LoVo (cell line): ENCODE data around the gene VWA5B1.

ENCODE experiments used
- DNase-seq: peaks from one replicate; pipeline ENCODE4 v3.0.0-alpha.2; 2016; ENCODE audit warnings: low spot score

VWA5B1 gene

DNA sequence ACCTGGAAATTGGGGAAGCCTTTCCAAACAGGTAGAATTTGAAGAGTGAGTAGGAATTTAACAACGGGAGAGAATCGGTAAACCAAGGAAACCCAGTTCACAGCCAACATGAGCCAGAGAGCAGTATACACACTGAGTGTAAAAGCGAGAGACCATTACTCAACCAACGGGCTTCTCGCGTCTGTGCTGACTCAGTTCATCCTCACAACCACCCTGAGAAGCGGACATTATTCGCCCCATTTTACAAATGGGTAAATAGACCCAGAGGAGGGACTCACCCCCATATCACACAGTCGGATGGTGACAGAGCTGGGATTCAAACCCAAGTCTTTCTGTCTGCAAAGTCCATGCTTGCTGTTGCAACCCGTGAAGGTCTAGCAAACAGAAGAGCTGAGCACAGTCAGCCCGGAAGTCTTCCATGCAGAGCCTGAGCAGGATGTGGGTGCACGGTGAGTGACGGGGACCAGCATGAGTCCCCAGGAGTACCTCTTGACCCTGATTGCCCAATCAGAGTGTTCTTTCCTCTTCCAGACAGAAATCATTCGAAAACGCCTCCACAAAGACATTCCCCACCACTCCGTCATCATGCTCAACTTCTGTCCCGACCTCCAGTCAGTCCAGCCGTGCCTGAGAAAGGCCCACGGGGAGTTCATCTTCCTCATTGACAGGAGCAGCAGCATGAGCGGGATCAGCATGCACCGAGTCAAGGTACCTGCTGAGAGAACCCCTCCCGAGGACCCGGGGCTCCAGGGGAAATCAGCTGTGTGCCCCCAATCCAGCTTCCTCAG is 32.3 kb downstream of the VWA5B1 start:
- no peak for DNase-seq

DNA sequence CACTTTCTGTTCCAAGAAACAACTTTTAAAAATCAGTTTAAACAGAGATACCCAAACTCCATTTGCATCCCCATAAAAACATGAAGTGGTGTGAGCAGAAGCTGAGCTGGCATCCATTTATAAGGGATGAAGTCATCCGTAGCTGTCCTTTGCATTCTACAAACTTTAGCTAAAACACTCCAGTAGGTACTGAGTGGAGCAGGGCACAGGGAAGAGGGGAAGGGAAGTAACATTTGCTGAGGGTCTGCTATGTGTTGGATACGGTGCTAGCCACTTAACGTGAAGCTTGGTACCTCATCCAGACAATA is 32.9 kb downstream of the VWA5B1 start:
- DNase-seq, result no peak

DNA sequence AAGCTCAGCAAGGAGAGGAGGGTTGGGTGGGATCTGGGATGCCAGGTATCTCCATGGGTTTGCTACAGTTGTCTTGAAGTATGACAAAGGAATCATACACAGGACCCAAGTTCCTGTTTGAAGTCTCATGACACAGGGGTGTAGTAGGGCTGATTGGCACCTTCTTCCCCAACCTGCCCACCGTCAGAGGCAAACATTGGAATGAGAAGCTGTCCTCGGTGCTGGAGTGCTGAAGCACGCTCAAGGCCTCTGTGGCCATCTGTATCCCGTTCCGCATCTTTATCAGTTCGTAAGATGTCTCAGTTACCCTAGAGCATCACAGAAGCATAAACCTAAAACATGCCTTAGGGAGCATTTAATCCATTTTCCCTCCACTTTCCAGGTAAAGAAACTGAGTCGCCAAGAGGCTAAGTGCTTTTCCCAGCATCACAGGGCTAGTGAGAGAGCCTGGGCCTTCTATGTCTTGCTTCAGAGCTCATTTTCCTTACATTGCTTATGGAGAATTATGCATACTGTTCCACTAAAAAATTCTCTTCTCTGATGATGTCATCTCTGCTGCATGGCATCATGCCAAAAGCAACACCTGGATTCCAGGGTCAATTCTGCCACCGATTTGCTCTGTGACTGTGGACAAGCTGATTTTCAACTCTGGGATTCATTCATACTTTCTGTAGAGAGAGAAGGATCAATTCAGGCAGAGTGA is 34.2 kb downstream of the VWA5B1 start:
- DNase-seq, result no peak

- DNase-seq, result no peak
Measured at GRCh38 chr1:20325407-20325843, 34.8 kb downstream of the VWA5B1 start.

GRCh38 chr1:20325844-20326420 is 35.3 kb downstream of the VWA5B1 start:
- DNase-seq, result no peak

GRCh38 chr1:20327467-20327866 is 36.8 kb downstream of the VWA5B1 start:
- DNase-seq, result no peak

GRCh38 chr1:20328201-20328600 is 37.5 kb downstream of the VWA5B1 start:
- DNase-seq, result no peak

- DNase-seq, result no peak
Measured at GRCh38 chr1:20329793-20330542, 39.3 kb downstream of the VWA5B1 start.

GRCh38 chr1:20334103-20334502 is 43.4 kb downstream of the VWA5B1 start:
- no peak for DNase-seq

DNA sequence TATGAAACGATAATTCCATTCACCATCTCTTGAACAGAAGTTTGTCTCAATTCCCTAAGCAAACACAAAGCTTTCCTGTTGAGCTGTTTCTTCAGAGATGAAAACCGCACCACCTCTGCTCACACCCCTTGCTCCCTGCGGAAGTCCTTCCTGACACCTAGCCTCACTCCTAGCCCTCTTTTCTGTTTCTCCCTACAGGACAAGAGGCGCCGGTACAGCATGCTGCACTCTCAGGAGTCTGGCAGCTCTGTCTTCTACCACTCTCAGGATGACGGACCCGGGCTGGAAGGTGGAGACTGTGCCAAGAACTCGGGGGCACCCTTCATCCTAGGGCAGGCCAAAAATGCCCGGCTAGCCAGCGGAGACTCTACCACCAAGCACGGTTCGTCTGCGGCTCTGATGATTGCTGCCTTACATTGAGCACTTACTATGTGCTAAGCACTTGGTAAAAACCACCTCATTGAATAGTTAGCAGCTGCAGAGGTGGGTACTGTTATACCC is 45.5 kb downstream of the VWA5B1 start:
- DNase-seq, result no peak

DNA sequence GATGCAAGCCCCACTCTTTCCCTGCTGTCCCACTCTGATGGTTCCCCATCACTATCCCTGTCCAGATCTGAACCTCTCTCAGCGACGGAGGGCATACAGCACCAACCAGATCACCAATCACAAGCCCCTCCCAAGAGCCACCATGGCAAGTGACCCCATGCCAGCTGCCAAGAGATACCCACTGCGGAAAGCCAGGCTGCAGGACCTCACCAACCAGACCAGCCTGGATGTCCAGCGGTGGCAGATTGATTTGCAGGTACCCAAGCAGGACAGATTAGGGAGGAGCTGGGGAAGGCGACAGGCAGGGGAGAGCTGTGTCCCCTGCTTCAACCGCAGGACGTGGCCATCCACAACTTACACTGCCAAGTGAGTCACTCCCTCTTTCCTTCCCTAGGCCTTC is 46.9 kb downstream of the VWA5B1 start:
- no peak for DNase-seq

DNA sequence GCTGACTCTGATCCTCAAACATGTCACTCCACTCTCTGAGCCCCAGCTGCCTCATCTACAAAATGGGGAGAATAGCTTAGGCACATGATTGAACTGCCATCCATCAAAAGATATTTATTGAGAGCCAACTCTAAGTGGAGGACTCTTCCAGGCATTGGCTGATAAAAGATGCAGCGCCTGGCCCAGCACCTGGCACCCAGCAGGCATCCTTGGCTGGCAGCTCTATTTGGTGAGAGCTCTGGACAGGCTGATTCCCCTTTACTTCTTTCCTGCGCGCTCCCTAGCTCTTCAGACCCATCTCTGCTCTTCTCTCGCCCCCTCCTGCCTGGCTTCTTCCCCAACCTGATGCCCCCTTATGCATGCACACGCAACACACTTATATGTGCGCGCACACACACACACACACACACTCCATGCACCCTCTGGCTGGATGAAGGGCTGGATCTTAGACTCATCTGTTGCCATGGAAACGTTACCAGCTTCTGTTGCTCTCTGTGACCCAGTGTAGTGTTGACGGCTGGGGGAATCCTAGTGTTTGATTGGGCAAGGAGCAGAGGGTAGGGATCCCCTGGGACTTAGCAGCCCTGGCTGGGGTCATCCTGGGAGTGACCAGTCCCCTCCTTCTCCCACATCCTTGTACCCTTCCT is 49.3 kb downstream of the VWA5B1 start:
- no peak for DNase-seq

- DNase-seq, result no peak
Measured at GRCh38 chr1:20342294-20343148, 51.8 kb downstream of the VWA5B1 start.

GRCh38 chr1:20343149-20343937 is 52.7 kb downstream of the VWA5B1 start:
- DNase-seq, result no peak

DNA sequence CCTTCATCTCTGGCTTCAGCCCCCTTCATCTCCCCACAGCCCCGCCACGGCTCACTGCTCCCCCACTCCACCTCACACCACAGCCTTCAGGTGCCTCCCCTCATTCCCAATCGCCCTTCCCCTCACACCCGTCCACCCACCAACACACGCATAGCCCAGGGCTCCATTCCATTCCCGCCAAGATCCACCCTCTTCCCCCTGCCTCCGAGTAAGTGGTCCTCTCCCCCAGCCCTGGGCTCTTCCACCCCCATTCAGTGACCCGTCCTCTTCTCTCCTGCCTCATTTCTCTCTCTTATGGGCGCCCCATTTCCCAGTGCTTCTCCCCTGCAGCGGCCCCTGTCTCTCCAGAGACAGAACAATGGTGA is 53.2 kb downstream of the VWA5B1 start:
- no peak for DNase-seq

DNA sequence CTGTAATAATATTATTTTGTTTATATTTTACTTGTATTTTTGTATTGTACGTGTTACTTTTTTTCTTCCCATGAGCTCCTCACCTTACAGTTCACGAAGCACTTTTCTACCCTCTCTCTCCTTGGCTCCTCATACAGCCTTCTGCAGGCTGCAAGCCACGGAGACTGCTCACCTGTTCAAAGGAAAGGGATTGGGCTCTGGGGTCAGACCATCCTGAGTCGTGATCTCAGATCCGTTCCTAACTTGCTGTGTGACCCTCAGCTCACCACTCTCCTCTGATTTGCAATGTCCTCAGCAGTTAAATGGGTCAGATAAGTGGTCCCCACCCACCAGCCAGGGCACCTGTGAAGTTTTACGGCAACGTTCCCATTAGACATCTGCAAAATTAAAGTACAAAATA is 54.1 kb downstream of the VWA5B1 start:
- no peak for DNase-seq

DNA sequence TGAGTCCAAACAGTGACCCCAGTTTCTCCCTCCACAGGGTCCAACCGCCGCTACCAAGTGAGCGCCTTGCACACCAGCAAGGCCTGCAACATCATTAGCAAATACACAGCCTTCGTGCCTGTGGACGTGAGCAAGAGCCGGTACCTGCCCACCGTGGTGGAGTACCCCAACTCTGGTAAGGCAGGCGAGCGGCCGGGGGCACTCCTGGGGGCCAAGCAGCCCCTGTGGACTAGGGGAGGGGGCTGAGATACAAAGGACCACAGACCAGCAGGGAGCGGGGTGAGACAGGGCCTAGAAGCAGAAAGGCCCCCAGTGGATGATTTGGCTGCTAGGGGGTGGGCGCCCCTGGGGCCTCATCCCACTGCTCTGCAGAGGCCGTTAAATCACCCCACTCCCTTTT is 54.7 kb downstream of the VWA5B1 start:
- DNase-seq, result no peak

DNA sequence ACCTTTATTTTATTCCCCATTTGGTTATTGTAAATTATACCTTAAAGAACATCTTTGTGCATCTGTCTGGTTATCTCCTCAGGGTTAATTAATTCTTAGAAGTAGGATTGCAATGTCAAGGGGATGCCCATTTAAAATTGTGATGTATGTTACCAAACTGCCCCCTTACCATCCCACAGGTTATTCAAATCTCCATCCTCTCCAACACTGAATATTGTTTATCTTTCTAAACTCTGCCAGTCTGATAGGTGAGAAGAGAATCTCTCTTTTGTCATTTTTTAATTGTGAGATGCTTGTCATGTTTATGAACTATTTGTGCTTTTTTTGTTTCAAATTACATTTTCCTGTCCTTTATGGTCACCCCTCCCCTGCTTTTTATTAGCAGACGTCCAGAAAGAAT is 55.8 kb downstream of the VWA5B1 start:
- no peak for DNase-seq

- no peak for DNase-seq
Measured at GRCh38 chr1:20347699-20348098, 57.0 kb downstream of the VWA5B1 start.

DNA sequence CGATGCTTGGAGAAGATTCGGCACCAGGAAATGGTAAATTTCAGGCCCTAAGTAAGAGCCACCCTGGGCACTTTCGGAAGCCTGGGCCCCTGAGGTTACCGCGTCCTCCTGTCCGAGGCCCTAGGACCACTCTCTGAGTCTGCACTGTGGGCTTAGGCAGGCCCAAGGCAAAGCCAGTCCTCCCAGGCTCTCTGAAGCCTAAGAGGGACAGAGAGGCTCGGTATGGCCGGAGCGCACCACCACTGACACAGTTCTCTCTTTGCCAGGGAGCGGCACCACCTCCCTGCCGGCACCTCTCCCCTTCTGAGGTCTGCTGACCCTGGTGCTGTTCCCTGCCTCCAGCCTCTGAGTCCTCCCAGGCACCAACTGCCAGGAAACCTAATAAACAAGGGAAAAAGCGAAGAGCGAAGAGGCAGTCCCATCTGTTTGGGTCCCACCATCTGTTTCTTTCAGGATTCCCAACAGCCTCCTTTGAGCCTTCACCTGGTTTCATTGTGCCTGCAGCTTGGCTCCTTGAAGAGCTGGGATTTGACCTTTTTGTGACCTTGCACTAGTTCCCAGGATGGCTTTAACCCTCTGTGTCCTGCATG is 57.7 kb downstream of the VWA5B1 start:
- DNase-seq, result no peak
